GM18951 (cell line): ENCODE data around the gene BLTP3A.

Source experiments
- POLR2A ChIP-seq: IDR thresholded peaks from 4 replicates; pipeline ENCODE4 v1.6.1; 2011; ENCODE audit warnings: mild to moderate bottlenecking; ENCODE audit not compliant: insufficient read length, insufficient read depth; ENCODE audit errors: extremely low read depth
- in situ Hi-C: fragments of 300-500 bp; cut with MboI; formaldehyde crosslinking; loops from one replicate; pipeline ENCODE4 v1.12.0; 2022; ENCODE audit warnings: low sequenced_read_pairs, mixed read lengths, inconsistent platforms; ENCODE audit not compliant: unreplicated experiment

BLTP3A gene

DNA sequence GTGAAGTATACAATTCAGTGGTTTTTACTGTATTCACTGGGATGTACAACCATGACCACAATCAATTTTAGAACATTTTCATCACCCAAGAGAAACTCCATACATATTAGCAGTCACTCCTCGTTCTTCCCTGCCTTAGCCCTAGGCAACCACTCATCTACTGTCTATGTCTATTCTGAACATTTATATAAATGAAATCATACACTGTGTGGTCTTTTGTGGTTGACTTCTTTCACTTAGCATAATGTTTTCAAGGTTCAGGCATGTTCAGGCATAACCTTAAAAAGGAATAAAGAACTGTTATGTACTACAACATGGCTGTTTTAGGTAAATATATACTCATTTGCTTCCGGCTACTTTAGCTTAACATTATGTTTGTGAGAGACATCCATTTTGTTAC lies 37.3 kb downstream of the BLTP3A start:
- in situ Hi-C loops, result no loop called here

GRCh38 chr6:34832942-34833341 lies 41.1 kb downstream of the BLTP3A start:
- in situ Hi-C loops, result no loop called here
- no peak for TF ChIP-seq POLR2A

More for the DNA sequence above, 37.3 kb downstream of the BLTP3A start:
- no peak for TF ChIP-seq POLR2A

- in situ Hi-C loops, result no loop called here
These were observed 43.1 kb downstream of the BLTP3A start for GRCh38 chr6:34834789-34835518.

GRCh38 chr6:34836008-34836407 lies 44.1 kb downstream of the BLTP3A start:
- in situ Hi-C loops, result no loop called here
- TF ChIP-seq POLR2A, result no peak

More at GRCh38 chr6:34834789-34835518, 43.1 kb downstream of the BLTP3A start:
- no peak for TF ChIP-seq POLR2A

DNA sequence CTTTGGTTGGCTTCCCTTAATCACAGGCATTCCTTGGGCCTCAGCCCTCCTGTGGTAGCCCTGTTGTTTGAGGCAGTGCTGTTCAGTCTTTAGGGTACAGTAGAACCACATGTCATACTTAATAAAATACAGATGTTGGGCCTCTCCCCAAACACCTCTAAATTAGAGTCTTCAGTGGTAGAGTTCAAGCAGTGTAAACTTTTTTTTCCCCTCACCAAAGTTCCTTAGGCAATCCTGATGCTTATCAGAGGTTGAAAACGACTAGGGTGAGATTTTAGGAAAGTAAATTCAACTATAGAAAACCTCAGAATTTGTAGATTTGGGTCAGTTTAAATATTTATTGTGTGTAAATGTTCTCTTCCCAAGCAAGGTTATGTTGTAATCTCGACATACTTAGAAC lies 44.6 kb downstream of the BLTP3A start:
- in situ Hi-C loops, result no loop called here
- no peak for TF ChIP-seq POLR2A

- no peak for TF ChIP-seq POLR2A
- in situ Hi-C loops, result no loop called here
These were observed 45.6 kb downstream of the BLTP3A start for GRCh38 chr6:34837528-34837927.

DNA sequence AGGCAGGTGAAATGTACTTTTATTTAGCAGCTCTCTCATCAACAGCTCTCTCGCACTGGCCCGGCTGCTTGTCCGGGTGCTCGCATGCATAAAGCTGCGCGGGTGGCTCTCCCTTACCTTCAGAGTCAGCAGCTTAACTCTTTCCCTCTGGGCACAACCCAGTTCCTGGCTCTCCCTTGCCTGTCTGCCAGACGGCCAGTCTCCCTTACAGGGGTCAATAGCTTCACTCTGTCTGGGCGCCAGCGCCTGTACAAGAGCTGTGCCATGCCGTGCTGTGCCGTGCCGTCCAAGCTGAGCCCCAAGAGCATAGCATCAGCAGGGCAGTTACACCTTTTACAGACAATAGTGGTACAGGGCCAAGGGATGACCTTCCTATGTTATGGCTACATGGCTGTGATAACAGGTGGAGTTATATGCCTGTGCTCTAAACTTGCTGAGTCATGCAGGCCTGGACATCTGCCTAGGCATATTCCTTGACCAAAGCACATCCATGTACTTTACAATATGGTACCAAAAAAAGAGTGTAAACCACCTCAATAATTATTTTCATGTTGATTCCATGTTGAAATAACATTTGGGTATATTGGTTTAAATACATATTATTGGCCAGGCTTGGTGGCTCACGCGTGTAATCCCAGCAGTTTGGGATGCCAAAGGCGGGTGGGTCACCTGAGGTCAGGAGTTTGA lies 47.9 kb downstream of the BLTP3A start:
- in situ Hi-C loops, result no loop called here
- TF ChIP-seq POLR2A, result no peak
